SK-N-SH (cell line): ENCODE measurements around the gene ATP2B1.
"Not testable (repeated sequence)": the region's sequence is repeated elsewhere in the genome, so short reads cannot be mapped to it uniquely, and the experiment has no call there.

ENCODE experiments used
- EZH2phosphoT487 ChIP-seq: fragments of 200-600 bp; sonication (generic); IDR thresholded peaks from 2 replicates; pipeline ENCODE4 v1.6.1; 2017; ENCODE audit warnings: low read depth, mixed run types, mild to moderate bottlenecking, antibody characterized with exemption, moderate library complexity, borderline replicate concordance
- FOSL2 ChIP-seq: IDR thresholded peaks from 2 replicates; pipeline ENCODE4 v1.4.0; 2012; ENCODE audit warnings: low read depth, mild to moderate bottlenecking, moderate library complexity, borderline replicate concordance
- FOXM1 ChIP-seq: IDR thresholded peaks from 2 replicates; pipeline ENCODE4 v1.4.0; 2012; ENCODE audit warnings: low read depth, mild to moderate bottlenecking
- POLR2AphosphoS5 ChIP-seq: IDR thresholded peaks from 2 replicates; pipeline ENCODE4 v1.6.1; 2012; ENCODE audit warnings: low read depth, low read length
- SIN3A ChIP-seq: IDR thresholded peaks from 2 replicates; pipeline ENCODE4 v1.6.1; 2012; ENCODE audit warnings: low read depth, mild to moderate bottlenecking, low read length, moderate library complexity, borderline replicate concordance
- SMC3 ChIP-seq: IDR thresholded peaks from 2 replicates; pipeline ENCODE4 v1.6.1; 2012; ENCODE audit warnings: low read depth, low read length, improper control_type of control experiment
- TAF1 ChIP-seq: IDR thresholded peaks from 2 replicates; pipeline ENCODE4 v1.6.1; 2012; ENCODE audit warnings: low read depth, mild to moderate bottlenecking, low read length, moderate library complexity, borderline replicate concordance
- TEAD4 ChIP-seq: IDR thresholded peaks from 2 replicates; pipeline ENCODE4 v1.4.0; 2012; ENCODE audit warnings: mild to moderate bottlenecking, borderline replicate concordance; ENCODE audit not compliant: insufficient read depth
- YY1 ChIP-seq: IDR thresholded peaks from 2 replicates; pipeline ENCODE4 v1.4.0; 2012; ENCODE audit warnings: low read depth, mild to moderate bottlenecking
- TF ChIP-seq, protein P1 (sequence below): fragments of 200-600 bp; sonication (generic); IDR thresholded peaks from 2 replicates; pipeline ENCODE4 v1.6.1; 2017; ENCODE audit warnings: antibody characterized with exemption, mild to moderate bottlenecking, moderate library complexity
- TF ChIP-seq, protein P2 (sequence below): IDR thresholded peaks from 2 replicates; pipeline ENCODE4 v1.4.0; 2012; ENCODE audit warnings: low read depth, borderline replicate concordance
- TF ChIP-seq, protein P3 (sequence below): IDR thresholded peaks from 2 replicates; pipeline ENCODE4; 2012
- TF ChIP-seq, protein P4 (sequence below): IDR thresholded peaks from 2 replicates; pipeline ENCODE4 v1.4.0; 2012; ENCODE audit warnings: low read depth

DNA sequence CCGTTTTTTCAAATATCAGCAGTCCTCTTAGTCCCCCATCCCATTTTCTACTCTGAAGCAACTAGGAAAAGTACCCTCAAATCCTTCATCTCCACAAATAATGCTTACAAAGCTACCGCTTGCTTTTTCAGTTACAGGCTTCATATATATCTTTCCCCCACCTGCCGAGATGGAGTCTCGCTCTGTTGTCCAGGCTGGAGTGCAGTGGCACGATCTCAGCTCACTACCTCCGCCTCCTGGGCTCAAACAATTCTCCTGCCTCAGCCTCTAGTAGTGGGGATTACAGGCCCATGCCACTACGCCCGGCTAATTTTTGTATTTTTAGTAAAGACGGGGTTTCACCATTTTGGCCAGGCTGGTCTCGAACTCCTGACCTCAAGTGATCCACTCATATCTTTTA lies 10.9 kb downstream of the ATP2B1 start:
- TF ChIP-seq FOSL2, EZH2phosphoT487, SIN3A, POLR2AphosphoS5, YY1, SMC3, TAF1, FOXM1, TEAD4: not testable (repeated sequence)
- TF ChIP-seq, protein P1, sequence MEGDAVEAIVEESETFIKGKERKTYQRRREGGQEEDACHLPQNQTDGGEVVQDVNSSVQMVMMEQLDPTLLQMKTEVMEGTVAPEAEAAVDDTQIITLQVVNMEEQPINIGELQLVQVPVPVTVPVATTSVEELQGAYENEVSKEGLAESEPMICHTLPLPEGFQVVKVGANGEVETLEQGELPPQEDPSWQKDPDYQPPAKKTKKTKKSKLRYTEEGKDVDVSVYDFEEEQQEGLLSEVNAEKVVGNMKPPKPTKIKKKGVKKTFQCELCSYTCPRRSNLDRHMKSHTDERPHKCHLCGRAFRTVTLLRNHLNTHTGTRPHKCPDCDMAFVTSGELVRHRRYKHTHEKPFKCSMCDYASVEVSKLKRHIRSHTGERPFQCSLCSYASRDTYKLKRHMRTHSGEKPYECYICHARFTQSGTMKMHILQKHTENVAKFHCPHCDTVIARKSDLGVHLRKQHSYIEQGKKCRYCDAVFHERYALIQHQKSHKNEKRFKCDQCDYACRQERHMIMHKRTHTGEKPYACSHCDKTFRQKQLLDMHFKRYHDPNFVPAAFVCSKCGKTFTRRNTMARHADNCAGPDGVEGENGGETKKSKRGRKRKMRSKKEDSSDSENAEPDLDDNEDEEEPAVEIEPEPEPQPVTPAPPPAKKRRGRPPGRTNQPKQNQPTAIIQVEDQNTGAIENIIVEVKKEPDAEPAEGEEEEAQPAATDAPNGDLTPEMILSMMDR = not testable (repeated sequence)
- TF ChIP-seq, protein P2, sequence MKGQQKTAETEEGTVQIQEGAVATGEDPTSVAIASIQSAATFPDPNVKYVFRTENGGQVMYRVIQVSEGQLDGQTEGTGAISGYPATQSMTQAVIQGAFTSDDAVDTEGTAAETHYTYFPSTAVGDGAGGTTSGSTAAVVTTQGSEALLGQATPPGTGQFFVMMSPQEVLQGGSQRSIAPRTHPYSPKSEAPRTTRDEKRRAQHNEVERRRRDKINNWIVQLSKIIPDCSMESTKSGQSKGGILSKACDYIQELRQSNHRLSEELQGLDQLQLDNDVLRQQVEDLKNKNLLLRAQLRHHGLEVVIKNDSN = not testable (repeated sequence)
- TF ChIP-seq, protein P3, sequence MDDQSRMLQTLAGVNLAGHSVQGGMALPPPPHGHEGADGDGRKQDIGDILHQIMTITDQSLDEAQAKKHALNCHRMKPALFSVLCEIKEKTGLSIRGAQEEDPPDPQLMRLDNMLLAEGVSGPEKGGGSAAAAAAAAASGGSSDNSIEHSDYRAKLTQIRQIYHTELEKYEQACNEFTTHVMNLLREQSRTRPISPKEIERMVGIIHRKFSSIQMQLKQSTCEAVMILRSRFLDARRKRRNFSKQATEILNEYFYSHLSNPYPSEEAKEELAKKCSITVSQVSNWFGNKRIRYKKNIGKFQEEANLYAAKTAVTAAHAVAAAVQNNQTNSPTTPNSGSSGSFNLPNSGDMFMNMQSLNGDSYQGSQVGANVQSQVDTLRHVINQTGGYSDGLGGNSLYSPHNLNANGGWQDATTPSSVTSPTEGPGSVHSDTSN = not testable (repeated sequence)
- TF ChIP-seq, protein P4, sequence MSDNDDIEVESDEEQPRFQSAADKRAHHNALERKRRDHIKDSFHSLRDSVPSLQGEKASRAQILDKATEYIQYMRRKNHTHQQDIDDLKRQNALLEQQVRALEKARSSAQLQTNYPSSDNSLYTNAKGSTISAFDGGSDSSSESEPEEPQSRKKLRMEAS = not testable (repeated sequence)
